ENCODE results near the gene HLA-DPA1. TPM values are rescaled to one million over a fixed set of nuclear protein-coding genes. Genes with fewer than 3 reads are reported as not detected.

HLA-DPA1 gene
- total and polyA plus RNA-seq, 10 of the 15 experiments (the other 5 are each of a cell fraction or from before 2014, with no cell fraction given): 508 to 1,640 (median 829) TPM

- TF ChIP-seq E2F4 (IDR thresholded peaks at IDR 0.05; ENCODE audit: low read depth, low read length) (no peak), BCL3 (IDR thresholded peaks at IDR 0.05; ENCODE audit: borderline replicate concordance, insufficient read depth, low read depth, low read length, poor library complexity, severe bottlenecking) (peak; percentile 69), MTA3 (IDR thresholded peaks at IDR 0.05; ENCODE audit: borderline replicate concordance, low read length) (no peak), ELK1 (IDR thresholded peaks at IDR 0.05; ENCODE audit: low read depth, low read length) (no peak), TCF12 (IDR thresholded peaks at IDR 0.05; ENCODE audit: low read depth, low read length) (peak; percentile 48; the same call in 1 of the 2 replicates), HSF1 (IDR thresholded peaks at IDR 0.05; ENCODE audit: low read depth, low read length) (no peak), NR2F1 (conservative IDR thresholded peaks at IDR 0.05) (peak; percentile 58), SIX5 (IDR thresholded peaks at IDR 0.05; ENCODE audit: low read depth, low read length, severe bottlenecking) (no peak), CREM (IDR thresholded peaks at IDR 0.05; ENCODE audit: low read depth) (peak; percentile 98), RAD51 (IDR thresholded peaks at IDR 0.05) (no peak), PAX5 (IDR thresholded peaks at IDR 0.05; ENCODE audit: borderline replicate concordance, low read depth, low read length) (peak; percentile 69; the same call in 1 of the 2 replicates), RBBP5 (conservative IDR thresholded peaks at IDR 0.05) (no peak), CTCF (IDR thresholded peaks at IDR 0.05 in 2 of 3, conservative IDR thresholded peaks at IDR 0.05 in 1 of 3; ENCODE audit: control insufficient read depth in 2 of 3, extremely low read depth in 1 of 3, insufficient read depth in 1 of 3, low read depth in 3 of 3, low read length in 3 of 3) (peak in 2 of 3 experiments; percentile 4 to 22; a peak in 1 of 6 replicates), ZZZ3 (IDR thresholded peaks at IDR 0.05; ENCODE audit: control insufficient read depth, insufficient read length, low read depth) (no peak), NFIC (IDR thresholded peaks at IDR 0.05; ENCODE audit: low read depth, low read length) (peak; percentile 67; the same call in 1 of the 2 replicates), EZH2 (IDR thresholded peaks at IDR 0.05; ENCODE audit: borderline replicate concordance, control insufficient read depth, low read depth, low read length) (no peak), CBX3 (IDR thresholded peaks at IDR 0.05; ENCODE audit: borderline replicate concordance, low read depth) (no peak), CEBPZ (IDR thresholded peaks at IDR 0.05; ENCODE audit: low read depth, low read length) (no peak)
These were observed 43.9 kb downstream of the HLA-DPA1 start (continued) for GRCh38 chr6:33029328-33030184.

Measured in GM12878 (cell line).